Inferior parietal cortex (tissue), 1 donor: Measurements from ENCODE around the gene CHST3.
A peak's percentile ranks its signal among the peaks of the same experiment; 100 is the strongest.
"Not testable (repeated sequence)": the region's sequence is repeated elsewhere in the genome, so short reads cannot be mapped to it uniquely, and the experiment has no call there.

ENCODE experiments used
- DNase-seq: peaks from one replicate; pipeline ENCODE4 v3.0.0-alpha.2; 2016; ENCODE audit errors: extremely low spot score

CHST3 gene

DNA sequence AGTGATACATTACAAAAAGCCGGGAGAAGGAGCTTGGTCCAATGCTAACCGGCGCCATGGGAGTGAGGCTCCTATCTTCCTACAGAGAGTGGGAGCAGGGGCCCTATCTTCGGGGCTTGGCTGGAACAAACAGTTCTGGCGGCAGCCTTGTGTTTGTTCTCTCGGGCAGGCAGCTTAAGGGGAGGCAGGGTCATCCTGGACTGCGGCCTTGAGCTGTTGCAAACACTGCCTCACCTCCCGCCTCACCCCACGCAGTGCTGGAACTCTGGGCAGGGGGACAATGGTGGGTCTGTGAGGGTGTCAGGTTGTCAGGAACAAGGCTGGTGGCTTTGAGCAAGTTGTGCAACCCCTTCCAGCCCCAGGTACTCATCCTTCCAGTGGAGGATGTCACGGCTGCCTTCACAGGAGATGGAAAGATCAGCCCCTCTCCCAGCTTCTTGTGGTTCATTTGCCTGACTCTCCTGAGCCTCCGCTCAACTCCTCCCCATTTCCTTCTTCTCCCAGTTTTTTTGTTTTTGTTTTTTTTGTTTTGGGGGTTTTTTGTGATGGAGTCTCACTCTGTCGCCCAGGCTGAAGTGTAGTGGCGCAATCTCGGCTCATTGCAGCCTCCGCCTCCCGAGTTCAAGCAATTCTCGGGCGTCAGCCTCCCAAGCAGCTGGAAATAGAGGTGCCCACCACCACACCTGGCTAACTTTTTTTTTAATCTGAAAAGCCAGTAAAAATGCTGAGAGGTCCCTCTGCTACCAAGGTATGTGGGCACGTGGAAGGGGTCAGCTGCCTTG is 66.8 kb downstream of the CHST3 start:
- DNase-seq: no peak

DNA sequence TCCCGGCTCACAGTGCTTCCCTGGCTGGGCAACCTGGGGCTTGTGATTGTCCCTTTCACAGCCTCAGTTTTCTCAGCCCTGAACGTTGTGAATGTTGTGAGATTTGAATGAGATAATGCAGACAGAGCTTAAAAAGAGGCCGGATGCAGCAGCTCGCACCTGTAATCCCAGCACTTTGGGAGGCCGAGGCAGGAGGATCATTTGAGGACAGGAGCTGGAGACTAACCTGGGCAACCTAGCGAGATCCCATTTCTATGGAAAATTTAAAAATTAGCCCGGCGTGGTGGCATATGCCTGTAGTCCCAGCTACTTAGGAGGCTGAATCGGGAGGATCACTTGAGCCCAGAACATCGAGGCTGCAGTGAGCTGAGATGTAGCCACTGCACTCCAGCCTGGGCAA is 67.5 kb downstream of the CHST3 start:
- DNase-seq: no peak

DNA sequence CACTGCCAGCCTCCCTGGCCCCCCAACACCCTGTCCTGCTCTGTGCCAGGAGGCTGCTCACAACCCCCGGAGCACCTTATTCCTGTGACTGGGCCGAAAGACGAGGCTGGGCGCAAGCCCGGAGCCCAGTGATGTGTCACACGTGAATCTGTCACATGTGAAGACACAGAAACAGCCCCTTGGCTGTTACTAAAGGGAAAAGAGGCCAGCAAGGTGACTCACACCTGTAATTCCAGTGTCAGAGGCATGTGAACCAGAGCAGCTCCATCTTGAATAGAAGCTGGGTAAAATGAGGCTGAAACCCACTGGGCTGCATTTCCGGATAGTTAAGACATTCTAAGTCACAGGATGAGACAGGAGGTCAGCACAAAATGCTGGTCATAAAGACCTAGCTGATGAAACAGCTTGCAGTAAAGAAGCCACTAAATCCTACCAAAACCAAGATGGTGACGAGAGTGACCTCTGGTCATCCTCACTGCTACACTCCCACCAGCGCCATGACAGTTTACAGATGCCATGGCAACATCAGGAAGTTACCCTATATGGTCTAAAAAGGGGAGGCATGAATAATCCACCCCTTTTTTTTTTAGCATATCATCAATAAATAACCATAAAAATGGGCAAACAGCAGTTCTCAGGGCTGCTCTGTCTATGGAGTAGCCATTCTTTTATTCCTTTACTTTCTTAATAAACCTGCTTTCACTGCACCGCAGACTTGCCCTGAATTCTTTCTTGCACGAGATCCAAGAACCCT is 68.4 kb downstream of the CHST3 start:
- not testable (repeated sequence) for DNase-seq

DNA sequence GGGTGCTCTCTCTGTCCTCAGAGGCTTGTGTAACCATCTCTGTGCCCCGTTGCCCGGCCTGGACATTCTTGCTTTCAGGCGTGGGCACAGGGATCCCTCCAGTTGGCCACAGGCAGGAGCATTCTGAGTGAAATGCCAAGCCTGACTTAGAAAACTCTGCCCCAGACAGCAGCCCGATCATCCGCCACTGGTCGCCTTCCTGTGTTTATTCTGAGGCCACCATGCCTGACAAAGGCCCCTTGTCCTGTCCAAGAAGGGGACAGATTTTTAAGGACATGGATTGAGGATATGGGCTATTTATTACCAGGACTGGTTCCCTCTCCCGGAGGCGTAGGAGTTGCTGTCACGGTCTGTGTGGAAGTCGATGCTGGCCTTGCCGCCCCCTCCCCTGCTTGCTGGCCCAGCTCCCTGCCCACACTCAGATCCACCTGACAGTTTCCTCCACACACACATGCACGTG is 69.9 kb downstream of the CHST3 start:
- no peak for DNase-seq

DNA sequence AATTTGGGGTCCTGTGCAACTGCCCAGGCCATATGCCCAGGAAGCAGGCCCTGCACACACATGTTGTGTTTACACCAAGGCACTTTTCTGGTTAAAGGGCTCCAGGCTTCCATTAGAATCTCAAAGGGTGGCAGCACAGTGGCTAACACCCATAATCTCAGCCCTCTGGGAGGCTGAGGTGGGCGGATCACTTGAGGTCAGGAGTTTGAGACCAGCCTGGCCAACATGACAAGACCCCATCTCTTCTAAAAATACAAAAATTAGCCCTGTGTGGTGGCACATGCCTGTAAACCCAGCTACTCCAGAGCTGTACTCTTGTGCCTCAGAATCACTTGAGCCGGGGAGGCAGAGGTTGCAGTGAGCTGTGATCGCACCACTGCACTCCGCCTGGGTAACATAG is 70.6 kb downstream of the CHST3 start:
- no peak for DNase-seq

DNA sequence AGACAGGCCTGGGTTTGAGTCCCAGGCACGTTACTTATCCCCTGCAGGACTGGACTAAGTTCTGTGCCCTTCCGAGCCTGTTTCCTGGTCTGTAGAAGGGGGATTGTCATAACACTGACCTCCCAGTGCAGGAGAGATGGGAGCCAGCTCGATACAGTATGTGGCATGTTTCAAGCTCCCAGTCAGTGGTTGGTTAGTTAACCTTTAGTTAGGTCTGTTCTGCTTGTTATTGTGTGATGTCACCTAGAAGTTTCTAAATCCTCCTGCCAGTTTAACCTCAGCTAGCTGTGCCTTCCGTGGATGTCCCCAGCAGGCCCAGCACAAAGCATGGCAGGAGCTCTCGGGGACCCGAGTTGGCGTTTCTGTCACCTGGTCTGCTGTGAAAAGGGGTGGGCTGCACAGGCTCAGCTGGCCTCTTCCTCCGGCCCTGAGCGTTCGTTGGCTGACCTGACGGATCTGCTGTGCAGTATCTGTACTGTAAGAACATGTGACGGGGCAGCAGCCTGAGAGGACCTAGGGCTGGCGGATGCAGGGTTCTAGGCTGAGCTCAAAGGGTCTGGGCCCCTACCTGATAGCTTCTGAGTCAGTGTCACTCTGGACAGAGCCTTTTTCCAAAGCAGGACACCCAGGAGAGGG is 71.2 kb downstream of the CHST3 start:
- no peak for DNase-seq

DNA sequence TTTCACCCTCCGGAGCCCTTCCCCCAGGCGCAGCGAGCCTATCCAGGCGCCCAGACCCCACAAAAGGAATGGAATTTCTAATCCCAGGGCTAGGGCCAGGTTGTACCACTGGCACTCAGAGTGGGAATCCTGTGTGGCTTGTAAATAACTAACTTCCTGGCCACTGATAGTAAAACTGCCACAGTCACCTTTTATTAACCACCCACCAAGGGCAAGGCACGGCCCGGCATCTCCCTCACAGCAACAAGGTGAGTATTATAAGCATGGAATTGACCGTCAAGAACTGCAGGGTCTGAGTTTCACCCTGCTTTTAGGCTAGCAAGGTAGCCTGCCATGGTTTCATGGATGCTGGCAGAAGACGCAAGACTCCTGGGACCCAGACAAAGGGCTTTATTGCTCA is 73.1 kb downstream of the CHST3 start:
- DNase-seq: no peak

DNA sequence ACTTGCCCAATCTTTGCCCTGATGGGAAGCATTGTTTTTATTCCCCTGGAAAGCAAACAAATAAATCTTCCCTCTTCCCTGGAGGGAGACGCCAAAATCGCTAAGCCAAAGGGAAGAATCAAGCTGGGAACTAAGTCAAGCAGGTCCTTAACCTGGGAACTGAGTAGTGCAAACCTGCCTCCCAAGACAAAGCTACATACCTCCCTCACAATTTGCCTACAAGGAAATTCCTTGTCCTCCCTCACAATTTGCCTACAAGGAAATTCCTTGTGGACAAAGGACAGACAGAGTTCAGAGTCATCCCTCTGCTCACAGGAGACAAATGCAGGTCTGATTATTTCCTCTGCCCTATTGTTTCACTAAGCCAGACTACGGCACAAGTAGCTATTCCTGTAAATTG is 73.6 kb downstream of the CHST3 start:
- no peak for DNase-seq

DNA sequence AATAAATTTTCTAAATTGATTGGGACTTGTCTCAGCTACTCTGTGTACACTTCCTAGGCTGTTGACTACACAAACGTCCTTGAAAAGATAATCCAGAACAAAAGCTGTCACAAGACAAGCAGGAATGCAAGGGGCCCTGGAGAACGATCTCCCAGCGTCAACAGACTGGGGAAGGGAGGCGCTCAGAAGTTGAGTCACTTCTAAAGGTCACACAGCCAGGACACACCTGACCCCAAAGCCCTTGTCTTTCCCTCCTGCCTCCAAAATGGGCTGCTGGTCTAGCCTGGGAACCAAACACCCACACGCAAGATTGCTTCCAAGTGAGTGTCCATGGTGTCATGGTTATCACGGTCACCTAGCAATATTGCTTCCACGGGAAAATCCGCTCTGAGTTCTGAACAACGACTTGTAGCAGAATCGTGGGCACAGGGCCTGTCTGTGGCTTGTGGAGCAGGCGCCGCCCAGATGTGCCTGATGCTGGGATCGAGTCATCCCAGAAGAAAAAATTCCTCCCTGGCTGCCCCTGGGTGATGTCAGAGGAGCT is 74.3 kb downstream of the CHST3 start:
- DNase-seq: no peak

DNA sequence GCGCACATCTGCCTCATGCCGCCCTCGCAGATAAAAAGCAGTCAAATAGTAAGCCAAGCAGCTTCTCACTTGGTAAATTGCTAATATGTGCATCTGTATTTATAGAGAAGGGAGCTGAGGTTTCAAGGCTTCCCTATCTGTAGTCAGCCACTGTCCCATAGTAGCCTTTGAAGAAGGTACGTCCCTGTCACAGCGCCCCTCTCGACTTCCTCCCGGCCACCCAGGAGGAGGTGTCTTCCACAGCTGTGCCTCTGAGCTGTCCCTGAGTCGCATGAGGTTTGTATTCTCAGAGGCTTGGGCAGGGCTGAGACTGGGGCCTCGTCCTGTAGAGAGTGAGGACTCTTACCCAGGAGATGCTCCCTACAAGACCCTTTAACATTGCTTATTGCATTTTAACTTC is 75.2 kb downstream of the CHST3 start:
- no peak for DNase-seq

DNA sequence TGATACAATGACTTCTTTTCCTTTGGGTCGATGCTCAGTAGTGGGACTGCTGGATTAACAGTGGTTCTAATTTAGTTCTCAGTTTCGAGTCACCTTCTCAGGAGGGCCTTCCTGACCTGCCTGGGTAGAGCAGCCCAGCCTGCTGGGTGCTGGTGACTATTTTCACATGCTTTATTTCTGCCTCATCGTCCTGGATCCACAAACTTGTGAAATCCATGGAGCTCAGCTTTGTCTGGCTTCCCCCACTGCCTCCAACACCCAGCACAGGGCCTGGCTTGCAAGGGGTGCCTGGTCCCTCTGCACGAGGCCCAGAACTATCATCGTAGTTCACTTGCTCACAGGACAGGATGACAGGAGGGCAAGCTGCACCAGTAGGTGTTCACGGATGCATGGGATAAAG is 77.3 kb downstream of the CHST3 start:
- DNase-seq: no peak

DNA sequence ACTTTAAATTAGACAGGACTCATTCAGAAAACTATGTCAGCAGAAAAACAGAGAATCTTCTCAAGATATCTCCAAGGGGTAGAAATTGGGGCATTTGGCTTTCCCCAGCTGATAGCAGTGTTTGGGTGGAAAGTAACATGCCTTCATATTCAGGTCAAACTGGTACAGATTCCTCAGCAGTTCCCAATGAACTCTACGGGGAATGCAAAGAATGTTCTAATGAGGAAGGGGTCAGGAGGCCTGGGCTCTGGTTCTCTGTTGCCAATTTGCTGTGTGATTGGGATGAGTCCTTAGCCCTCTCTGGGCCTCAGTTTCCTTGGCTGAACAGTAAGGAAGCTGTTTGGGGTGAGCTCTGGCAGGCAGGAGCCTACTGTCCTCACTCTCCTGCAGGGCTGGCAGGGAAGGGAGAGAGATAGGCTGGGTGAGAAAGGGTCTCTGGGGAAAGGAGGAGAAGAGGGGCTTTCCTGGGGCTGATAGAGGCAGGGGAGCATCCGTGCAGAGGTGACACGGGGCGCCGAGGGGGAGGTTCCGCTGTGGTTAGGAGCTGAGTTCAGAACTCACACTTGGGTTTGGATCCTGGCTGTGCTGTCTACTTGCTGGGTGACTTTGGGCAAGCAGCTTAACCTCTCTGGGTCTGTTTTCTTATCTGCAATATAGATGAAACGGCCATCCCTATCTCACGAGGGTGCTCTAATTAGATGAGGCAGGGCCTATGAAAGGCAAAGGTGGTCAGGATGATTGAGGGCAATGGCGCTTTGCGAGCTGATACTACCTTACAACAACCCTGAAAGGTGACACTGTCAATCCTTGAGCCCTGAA is 79.0 kb downstream of the CHST3 start:
- DNase-seq: no peak

DNA sequence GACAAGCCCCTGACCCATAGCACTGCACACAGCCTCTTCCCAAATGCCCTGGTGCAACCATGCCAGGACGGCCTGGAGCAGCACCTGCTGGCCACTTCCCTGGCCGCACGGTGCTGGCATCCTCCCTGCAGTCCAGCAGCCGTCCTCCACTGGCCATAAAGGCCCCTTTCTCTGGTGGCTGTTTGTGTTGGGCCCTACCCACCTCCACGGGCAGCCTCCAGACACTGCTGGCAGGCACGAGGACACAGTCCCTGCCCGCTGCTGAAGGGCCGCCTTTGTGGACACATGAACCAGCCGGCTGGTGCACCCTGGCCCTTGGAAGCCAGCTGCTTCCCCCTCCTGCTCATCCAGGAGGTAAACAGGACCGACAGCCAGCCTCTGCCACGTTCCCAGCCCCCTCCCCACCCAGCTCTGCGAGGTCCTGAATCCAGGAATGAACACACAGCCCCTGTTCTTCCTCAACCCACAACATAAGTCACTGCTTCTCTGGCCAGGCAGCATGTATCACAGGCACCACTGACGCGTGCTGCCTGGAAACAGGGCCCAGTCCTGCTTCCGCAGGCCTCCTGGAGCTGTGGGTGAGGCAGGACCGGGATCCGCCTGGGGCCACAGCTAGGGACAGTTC is 80.3 kb downstream of the CHST3 start:
- peak; percentile 76 for DNase-seq

DNA sequence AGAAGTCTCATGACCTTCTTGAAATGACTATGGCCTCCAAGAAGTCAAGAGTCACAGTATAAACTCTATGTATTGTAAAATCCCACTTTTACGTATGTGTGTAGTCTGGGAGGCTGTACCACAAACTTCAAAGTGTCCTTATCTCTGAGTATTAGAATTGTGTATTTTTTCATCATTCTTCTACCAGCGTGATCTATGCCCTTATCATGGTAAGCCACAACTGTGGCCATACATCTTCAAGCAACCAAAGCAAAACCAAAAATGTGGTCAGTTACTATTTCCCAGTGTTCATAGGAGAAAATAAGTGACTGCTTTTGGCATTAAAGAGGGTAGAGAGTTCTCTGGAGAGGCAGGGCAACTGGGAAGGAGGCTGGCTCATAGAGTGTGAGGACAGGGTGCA is 81.4 kb downstream of the CHST3 start:
- no peak for DNase-seq

DNA sequence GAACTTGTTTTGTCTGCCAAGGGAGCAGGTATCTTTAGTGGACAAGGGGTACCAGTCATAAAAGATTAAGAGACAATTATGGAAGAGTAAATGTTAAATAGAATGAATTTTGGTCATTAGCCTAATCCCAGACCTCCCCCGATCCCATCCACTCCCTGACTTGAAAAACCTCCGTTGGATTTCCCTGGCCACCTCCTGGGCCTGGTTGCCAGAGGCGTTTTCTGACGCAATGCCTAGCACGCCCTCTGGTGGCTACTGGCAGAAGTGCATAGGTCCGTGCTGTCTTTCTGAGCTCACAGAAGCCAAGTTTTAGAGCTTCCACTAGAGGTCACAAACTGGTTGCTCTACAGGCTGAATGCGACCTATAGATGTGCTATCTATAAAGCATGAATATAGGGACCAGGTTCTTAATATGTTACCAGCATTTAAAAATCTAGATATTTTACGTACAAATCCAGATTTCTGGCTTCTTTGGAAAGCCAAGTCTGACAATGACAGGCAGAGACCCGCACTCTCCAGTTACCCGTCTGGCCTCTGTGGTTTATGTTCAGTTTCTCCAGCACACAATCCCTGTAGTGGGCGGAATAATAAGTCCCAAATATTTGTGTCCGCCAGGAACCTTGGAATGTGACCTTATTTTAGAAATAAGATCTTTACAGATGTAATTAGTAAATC is 84.4 kb downstream of the CHST3 start:
- peak; percentile 99 for DNase-seq

DNA sequence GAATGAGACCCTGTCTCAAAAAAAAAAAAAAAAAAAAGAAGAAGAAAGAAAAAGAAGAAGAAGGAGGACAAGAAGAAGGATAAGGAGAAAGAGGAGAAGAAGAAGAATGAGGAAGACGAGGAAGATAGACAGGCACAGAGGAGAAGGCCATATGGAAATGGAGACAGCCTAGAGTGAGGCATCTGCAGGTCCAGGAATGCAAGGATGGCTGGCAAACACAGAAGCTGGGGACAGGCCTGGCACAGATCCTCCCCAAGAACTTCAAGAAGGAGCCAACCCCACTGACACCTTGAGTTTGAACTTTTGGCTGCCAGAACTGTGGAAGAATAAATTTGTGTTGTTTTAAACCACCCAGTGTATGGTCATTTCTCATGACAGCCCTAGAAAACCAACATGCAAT is 85.3 kb downstream of the CHST3 start:
- no peak for DNase-seq

DNA sequence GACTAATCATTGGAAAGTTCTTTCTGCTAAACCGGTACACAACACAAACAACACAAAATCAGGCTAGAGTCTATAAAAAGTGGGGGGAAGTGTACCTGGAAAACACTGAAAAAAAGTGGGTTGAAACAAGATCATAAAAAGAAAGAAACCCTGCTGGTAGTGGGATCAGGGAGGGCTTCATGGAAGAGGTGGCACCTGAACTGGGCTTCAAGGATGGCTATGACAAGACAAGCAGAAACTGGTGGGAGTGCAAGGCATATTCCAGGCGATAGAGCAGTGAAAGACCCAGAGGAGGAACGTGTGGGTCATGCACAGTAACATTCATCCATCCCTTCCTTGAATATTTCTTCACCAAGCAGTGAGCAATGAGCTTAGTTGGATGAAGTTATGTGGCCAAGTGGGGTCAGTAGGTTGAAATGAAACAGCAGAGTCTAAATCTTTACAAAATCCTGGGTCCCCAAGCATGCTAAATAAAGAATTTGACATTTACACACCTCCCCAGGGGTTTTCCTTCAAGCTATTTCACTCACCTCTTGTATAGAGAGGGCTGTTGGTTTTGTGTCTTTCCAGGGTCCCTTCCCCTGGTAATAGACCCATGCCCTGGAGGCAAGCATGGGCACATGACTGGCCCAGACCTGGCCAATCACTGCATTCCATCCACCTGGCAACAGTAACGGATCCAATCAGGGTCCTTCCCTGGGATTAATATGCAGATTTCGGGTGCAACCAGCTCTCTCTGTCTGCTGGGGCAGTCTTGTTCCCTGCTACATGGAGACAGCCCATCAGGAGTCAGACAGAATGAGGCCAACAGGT is 86.0 kb downstream of the CHST3 start:
- DNase-seq: no peak

DNA sequence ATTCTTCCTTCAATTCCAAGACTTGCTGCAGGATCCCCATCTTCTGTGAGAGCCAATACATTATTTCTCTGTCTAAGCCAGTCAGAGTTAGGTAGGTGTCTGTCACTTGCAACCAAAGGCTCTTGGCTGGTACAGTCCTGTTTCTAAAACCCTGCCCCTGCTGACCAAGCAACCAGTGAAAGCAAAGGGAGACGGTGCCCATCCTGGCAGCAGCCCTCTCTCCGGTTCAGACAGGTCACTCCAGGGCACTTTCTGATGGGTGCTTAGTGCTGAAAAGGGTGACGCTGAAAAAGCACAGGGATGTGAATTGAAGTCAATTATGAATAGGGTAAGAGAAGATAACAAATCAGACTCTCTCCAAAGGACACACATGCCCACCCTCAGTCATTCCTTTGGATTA is 86.7 kb downstream of the CHST3 start:
- no peak for DNase-seq

DNA sequence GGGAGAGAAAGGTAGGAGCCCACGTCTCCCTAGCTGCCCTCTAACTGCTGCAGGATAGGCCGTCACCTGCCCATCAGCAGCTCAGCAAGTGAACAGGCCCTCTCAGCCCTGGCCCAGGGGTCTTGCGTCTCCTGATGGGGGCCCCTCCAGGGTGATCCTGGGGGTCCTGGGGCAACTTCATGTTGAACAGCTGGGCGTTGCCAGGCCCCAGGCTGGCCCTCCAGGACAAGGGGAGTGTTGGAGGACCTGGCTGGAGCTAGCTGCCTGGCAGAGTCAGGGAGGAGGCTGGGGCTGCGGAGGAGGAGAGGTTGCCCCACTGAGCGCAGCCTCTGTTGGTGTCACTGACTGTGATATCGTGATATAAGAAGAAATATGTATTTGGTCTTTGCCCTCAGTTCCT is 89.5 kb downstream of the CHST3 start:
- DNase-seq: no peak

DNA sequence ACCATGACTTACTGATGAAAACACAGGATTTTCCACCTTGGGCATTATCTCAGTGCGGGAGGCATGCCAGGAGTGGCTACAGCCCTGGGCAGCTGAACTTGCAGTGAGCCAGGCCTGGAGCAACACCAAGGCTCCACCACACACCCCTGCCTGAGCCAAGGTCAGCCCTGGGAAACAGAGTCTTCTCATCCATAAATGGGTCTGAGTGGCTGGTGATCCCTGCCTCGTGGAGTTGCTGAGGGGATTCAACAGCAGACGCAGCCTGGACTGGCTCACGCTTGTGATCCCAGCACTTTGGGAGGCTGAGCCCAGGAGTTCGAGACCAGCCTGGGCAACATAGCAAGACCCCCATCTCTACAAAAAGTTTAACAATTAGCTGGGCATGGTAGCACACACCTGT is 91.9 kb downstream of the CHST3 start:
- DNase-seq: no peak
